HT1080 (cell line): Measurements from ENCODE around the gene NEURL1. TPM values are rescaled to one million over a fixed set of nuclear protein-coding genes. Genes with fewer than 3 reads are reported as not detected.
"Not testable (repeated sequence)": the region's sequence is repeated elsewhere in the genome, so short reads cannot be mapped to it uniquely, and the experiment has no call there.

Experiments
- DNase-seq: peaks from one replicate; pipeline ENCODE4 v3.0.0-alpha.2; 2015; ENCODE audit warnings: low read depth
- total RNA-seq: library from RNA; depleted of rRNA; stranded (reverse); fragments of >200 nt; shearing (Covaris generic); gene quantifications from 2 replicates; pipeline ENCODE4 v1.2.3, GENCODE V29; 2014

Gene NEURL1
- total RNA-seq, 1 experiment from 2014 or later: not detected

DNA sequence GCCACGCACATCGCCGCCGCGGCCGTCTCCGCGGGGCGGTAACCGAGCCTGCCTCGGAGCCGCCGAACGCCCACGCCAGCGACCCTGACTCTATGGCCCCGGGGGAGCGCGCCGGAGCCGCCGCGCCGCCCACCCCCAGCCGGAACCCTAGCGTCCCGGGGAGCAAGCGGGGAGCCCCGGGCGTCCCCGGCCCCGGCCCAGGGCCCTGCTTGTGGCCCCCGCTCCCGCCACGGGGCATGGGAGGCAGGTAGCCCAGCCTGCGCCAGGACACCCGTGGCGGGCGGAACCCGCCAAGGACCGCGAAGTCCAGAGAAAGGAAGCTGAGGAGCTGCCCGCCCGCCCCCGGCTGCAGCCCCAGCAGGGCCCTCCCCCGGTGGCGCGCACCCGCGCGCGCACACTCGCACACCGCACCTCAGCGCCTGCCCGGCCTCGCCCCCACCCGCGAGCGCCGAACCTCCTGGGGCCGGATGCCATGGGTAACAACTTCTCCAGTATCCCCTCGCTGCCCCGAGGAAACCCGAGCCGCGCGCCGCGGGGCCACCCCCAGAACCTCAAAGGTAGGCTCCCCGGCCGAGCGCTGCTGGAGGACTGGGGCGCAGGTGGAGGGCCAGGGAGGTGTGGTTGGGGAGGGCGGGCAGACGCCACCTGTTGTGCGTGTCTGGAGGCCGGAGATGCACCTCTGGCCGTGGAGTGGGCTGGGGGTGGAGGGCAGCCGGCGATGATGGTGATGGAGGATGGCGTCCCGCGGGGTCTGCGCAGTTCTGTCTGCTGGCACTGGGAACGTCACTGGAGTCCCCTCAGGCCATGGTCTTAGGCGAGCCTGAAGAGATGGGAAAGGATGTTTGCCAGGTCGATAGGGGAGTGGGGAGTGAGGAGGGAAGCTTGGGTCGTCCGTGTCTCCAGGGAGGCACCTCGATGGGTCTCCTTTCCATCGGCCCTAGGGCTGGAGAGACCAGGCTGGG, 692 bp downstream of the NEURL1 start:
- DNase-seq: no peak

DNA sequence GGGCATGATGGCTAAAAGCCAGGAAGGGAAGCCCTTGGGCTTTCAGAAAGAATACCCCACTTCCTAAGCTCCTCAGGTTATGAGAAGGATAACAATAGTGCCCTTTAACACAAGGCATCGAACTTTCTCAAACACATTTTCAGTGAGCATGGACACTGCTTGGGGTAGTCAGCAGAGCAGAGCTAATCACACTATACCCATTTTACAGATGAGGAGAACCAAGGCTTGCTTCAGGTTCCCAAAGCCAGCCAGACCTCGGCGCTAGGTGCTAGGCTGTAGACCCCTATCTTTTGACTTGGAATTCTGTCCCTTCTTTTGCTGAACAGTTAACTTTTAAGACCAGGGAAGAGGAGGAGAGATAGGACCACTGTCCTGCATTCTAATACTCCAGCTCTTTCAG, 1.8 kb downstream of the NEURL1 start:
- DNase-seq: no peak

GRCh38 chr10:103497161-103497915, 3.8 kb downstream of the NEURL1 start:
- DNase-seq: no peak

DNA sequence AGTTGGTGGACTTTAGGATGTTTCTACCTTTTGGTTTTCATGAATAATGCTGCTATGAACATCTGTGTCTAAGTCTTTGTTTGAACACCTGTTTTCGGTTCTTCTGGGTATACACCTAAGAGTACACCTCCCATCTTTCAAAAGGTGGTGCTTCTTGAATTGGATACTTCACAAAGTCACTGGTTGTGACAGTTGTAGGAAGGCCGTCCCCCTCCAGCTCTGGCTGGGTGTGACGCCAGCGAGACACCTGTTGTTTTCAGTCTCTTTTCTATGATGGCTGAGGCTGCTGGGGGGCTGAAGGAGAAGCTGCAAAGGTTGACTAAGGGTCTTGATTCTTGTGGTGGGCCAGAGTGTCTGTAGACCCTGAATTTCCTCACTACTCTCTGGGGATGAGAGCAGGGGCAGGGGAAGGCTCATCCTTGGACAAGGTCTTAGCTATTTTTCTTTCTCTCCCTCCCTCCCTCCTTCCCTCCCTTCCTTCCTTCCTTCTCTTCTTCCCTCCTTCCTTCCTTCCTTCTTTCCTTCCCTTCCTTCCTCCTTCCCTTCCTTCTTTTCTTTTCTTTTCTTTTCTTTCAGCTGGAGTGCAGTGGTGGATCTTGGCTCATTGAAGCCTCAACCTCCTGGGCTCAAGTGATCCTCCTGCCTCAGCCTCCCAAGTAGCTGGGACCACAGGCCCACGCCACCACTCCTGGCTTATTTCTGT, 5.6 kb downstream of the NEURL1 start:
- no peak for DNase-seq

DNA sequence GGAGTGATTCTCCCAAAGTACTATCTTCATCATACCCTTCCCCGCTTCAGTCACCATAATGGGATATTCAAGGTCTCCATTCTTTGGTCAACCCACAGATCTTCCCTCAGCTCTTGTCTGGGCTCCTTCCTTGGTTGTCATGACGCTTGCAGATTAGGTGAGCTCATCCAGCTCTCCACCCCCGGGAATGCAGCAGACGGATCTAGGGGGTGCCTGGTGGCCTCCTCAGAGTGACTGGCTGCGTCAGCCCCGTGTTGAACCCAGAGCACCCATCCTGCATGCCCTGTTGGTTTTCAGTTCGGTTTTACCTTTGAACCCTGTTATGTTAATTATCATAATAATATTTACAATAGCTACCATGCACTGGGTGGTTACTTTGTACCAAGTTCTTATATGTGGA, 6.4 kb downstream of the NEURL1 start:
- DNase-seq: no peak

- no peak for DNase-seq
These were observed 7.0 kb downstream of the NEURL1 start for GRCh38 chr10:103500481-103500880.

DNA sequence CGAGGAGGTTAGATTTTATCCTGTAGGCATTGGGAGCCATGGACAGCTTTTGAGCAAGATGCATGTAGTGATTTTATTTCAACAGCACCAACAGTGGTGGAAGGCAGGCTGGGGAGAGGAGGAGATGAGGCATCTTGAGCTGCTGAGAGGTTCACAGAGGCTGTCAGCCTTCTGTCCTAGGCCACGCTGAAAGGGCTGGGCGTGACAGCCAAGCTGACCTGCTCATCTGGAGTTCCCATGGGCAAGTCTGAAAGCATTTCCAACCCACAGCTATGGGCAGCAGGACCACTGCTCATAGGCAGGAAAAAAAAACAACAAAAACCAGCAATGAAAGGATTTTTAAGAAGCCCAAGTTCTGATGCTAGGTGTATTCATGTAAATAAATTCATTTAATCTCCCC, 7.7 kb downstream of the NEURL1 start:
- DNase-seq: no peak

- DNase-seq: no peak
These were observed 9.6 kb downstream of the NEURL1 start for GRCh38 chr10:103502849-103503660.

- DNase-seq: not testable (repeated sequence)
These were observed 10.3 kb downstream of the NEURL1 start for GRCh38 chr10:103503777-103504176.

GRCh38 chr10:103504181-103504783, 10.8 kb downstream of the NEURL1 start:
- peak; percentile 99 for DNase-seq

DNA sequence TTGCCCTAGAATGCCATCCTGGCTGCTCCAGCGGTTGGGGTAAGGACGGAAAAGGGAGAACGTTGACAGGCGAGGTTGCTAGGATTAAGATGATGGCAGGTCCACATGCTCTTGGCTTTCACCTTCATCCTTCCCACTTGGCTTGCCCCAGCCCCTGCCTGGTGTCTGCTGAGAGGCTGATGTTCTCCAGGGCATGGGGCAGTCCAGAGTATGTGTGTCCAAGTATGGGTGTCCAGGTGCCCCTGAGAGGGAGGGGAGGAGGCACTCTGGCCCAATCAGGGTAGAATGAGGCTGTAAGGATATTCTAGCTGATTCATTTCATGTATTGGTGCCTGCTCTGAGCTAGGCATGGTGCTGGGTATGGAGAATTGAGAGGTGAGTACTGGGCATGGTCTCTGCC, 12.6 kb downstream of the NEURL1 start:
- no peak for DNase-seq

DNA sequence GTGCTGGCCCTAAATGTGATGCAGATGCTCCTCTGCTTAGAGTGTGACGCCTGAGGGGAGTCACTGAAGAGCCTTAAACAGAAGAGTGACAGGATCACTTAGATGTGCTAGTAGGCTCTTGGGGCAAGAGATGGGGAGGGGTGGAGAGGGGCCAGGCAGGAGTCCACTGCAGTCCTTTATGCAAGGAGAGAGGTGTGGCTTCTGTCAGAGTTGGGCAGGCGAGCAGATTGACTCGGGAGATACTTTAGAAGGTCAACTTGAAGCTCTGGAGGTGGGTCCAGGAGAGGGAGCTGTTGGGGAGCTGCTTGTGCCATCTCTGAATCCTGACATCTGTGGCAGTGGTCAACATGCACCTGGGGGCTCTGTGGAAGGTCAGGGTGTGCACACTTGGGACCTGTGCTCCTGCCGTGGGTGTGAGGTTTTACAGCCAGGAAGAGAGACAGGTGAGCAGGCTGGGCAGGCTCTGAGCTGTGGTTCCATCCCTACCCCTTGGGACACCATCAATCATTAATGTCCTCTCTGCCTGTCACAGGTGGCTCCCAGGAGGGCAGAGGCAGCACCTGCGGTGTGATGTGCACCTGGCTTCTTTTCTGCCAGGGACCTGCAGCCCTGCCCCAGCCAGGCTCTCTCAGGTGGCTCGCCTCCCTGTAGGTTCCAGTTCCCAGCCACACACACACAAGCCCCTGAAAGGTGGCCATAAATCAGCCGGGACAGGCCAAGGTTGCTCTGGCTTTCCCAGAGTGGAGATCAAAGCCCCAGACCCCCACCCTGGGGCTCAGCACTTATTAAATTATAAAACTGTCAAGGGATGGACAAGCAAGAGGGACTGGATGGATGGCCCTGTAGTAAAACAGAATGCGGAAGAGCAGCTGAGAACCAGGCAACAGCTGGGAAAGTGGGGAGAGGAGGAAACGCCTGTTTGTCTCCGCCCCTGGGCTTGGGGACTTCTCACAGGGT, 14.0 kb downstream of the NEURL1 start:
- no peak for DNase-seq

DNA sequence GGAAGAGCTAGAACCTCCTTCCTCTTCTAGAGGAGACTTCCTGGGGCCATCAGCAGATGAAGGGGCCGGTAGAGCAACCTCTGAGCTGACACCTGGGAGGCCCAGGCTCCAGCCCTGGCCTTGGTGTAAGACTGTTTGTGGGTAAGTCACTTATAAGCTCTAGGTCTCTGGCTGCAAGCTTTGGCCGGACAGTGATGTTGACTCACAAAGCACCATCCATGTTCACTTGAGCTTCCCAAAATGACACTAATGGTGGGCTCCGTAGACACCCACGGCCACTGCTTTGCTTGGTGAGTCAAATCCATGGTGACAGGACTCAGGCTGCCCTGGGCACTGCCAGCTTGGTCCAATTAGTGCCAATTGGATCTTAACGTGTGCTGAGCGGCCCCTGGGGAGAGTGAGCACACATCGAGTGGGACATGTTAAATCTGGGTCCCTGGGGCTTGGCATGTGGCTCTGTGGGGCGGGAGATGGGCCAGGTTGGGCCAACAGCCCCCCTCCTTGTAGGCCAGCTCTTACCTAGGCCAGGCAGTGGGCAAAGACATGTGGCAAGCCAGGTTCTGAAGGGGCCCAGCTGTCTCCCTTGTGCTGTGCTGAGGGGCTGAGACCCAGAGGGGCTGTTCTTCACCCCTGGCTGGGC, 16.7 kb downstream of the NEURL1 start:
- DNase-seq: no peak

DNA sequence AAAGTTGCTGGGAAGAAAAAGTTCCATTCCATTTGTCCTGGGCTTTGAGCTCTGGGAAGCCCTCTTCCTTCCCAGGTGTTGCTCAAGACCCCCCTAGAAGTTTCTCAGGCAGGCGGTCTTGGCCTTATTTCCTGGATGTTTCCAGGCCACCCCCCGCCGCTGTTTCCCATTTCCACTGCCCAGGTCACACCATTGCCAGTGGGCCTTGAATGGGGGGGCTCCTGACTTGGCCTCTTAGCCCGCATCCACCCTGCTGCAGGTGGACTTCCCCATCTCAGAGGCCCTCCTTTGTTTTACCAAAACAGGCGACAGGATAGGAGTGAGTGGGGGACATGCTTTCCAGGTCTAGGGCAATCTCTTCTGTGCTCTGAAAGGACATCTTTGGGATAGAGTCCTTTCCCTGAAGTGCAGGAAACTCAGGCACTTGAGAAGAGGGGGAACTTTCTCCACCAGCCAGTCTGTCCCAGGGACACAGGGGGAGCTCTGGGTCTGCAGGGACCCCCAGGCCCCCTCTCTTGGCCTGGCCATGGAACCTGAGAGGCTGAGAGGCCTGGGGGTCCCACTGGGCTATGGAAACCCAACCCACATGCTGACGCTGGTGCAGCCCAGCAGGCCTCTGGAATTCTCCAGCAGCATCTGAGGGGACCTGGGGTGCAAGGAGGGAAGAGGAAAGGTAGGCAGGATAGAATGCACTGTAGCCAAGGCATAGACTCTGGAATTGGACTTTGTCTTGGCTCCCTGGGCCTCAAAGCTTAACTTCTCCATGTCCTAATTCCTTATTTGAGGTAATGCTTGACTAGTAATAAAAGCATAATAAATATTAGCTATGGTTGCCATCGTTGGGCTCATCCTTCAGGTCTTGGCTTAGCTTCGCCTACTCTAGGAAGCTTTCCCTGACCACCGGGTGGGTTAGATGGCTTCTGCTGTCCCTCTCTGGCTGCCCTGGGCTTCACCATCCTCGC, 17.6 kb downstream of the NEURL1 start:
- DNase-seq: no peak

DNA sequence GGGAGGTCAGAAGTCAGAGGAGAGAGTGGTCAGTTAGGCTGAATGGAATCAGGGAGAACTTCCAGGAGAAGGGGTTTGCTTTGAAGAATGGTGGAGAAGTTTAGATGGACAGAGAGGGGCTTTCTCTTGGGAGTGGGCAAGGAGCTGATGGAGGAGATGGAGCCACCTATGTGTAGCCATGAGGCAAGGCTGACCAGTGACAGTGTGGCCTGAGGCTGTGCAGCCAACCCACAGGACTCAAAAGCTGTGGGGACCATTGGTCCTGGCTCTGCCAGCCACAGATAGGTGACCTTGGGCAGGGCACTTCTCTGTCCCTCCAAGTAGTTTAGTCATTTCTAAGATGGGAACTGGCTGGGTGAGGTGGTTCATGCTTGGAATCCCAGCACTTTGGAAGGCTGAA, 18.7 kb downstream of the NEURL1 start:
- no peak for DNase-seq

GRCh38 chr10:103512591-103513379, 19.3 kb downstream of the NEURL1 start:
- DNase-seq: no peak
